GM12873 (cell line): ENCODE measurements around the gene TERC.

Source experiments
- CTCF ChIP-seq: IDR thresholded peaks from 2 replicates; pipeline ENCODE4 v1.5.1; 2012; ENCODE audit warnings: low read depth, mild to moderate bottlenecking, moderate library complexity, low read length, control low read depth; ENCODE audit not compliant: insufficient read depth; ENCODE audit errors: missing control alignments

The TERC gene

GRCh38 chr3:169804681-169805080, 39.8 kb upstream of the TERC start:
- TF ChIP-seq CTCF: no peak

- TF ChIP-seq CTCF: no peak
Observed at GRCh38 chr3:169792359-169792758, 27.5 kb upstream of the TERC start.

- TF ChIP-seq CTCF: no peak
Observed at GRCh38 chr3:169790687-169791429, 26.0 kb upstream of the TERC start.

- TF ChIP-seq CTCF: no peak
Observed at GRCh38 chr3:169790219-169790618, 25.4 kb upstream of the TERC start.

- no peak for TF ChIP-seq CTCF
Observed at GRCh38 chr3:169787791-169788190, 22.9 kb upstream of the TERC start.

GRCh38 chr3:169787120-169787519, 22.3 kb upstream of the TERC start:
- no peak for TF ChIP-seq CTCF

- no peak for TF ChIP-seq CTCF
Observed at GRCh38 chr3:169781209-169781855, 16.5 kb upstream of the TERC start.
